ENCODE measurements around the gene LCAT.
"Not testable (repeated sequence)": the region's sequence is repeated elsewhere in the genome, so short reads cannot be mapped to it uniquely, and the experiment has no call there.

The LCAT gene

GRCh38 chr16:67951485-67951884 lies 7.6 kb upstream of the LCAT start:
- intact Hi-C loops (cut with DNase I), result no loop called here
- DNase-seq, result peak; percentile 86 to 97 (median 93)

- intact Hi-C loops (cut with DNase I), result no loop called here
Observed at GRCh38 chr16:67950335-67950843, 6.5 kb upstream of the LCAT start.

GRCh38 chr16:67949645-67950044 lies 5.7 kb upstream of the LCAT start:
- intact Hi-C loops (cut with DNase I), result no loop called here
- no peak for DNase-seq

More at GRCh38 chr16:67950335-67950843, 6.5 kb upstream of the LCAT start:
- no peak for DNase-seq

GRCh38 chr16:67948015-67948414 lies 4.1 kb upstream of the LCAT start:
- intact Hi-C loops (cut with DNase I), result no loop called here
- no peak for DNase-seq

- DNase-seq, result no peak
- intact Hi-C loops (cut with DNase I), result no loop called here
Observed at GRCh38 chr16:67946966-67947558, 3.1 kb upstream of the LCAT start.

- intact Hi-C loops (cut with DNase I), result no loop called here
- DNase-seq, result no peak
Observed at GRCh38 chr16:67946128-67946569, 2.2 kb upstream of the LCAT start.

GRCh38 chr16:67945392-67945933 lies 1.5 kb upstream of the LCAT start:
- intact Hi-C loops (cut with DNase I), result no loop called here
- DNase-seq, result no peak

- DNase-seq, result no peak
- intact Hi-C loops (cut with DNase I), result no loop called here
Observed at GRCh38 chr16:67944690-67945391, 921 bp upstream of the LCAT start.

GRCh38 chr16:67943256-67943618 lies 683 bp downstream of the LCAT start:
- intact Hi-C loops (cut with DNase I), result no loop called here
- DNase-seq, result no peak

GRCh38 chr16:67942510-67943255 lies 1.2 kb downstream of the LCAT start:
- no peak for DNase-seq

GRCh38 chr16:67942200-67942509 lies 1.8 kb downstream of the LCAT start:
- peak in 19 of 42 donors; percentile 40 to 76 (median 59) for DNase-seq
- intact Hi-C loops (cut with DNase I), result no loop called here

More at GRCh38 chr16:67942510-67943255, 1.2 kb downstream of the LCAT start:
- intact Hi-C loops (cut with DNase I), result no loop called here

GRCh38 chr16:67941469-67942199 lies 2.3 kb downstream of the LCAT start:
- DNase-seq, result no peak
- intact Hi-C loops (cut with DNase I), result no loop called here

- no peak for DNase-seq
- intact Hi-C loops (cut with DNase I), result no loop called here
Observed at GRCh38 chr16:67940446-67941089, 3.4 kb downstream of the LCAT start.

GRCh38 chr16:67939507-67940445 lies 4.1 kb downstream of the LCAT start:
- DNase-seq, result peak in 16 of 42 donors; percentile 42 to 78 (median 60)
- intact Hi-C loops (cut with DNase I), result no loop called here

- DNase-seq; intact Hi-C loops (cut with DNase I): not testable (repeated sequence)
Observed at GRCh38 chr16:67937713-67938112, 6.2 kb downstream of the LCAT start.

- peak in 10 of 42 donors; percentile 43 to 78 (median 56) for DNase-seq
- intact Hi-C loops (cut with DNase I), result no loop called here
Observed at GRCh38 chr16:67936880-67937605, 6.9 kb downstream of the LCAT start.
